Activated CD8-positive, alpha-beta T cell treated with anti-CD3 and anti-CD28 coated beads, Interleukin-2, amount 10 ng/mL, durations not matched to agents 7 days and 5 days (primary cell): ENCODE results near the gene ITGB5. TPM values are rescaled to one million over a fixed set of nuclear protein-coding genes. Genes with fewer than 3 reads are reported as not detected.

Experiments
- ATAC-seq: fragments of 150-1000 bp; cut with Tn5 transposase; one replicate; pipeline ENCODE4 v1.10.0; 2021; ENCODE audit warnings: moderate library complexity
- CTCF ChIA-PET: fragments of 350-600 bp; sonication (Branson Sonifier 250); formaldehyde crosslinking; loops from one replicate; lab custom pipeline; 2021; ENCODE audit warnings: antibody characterized with exemption; lab: Charles Lee
- POLR2A ChIA-PET: fragments of 350-600 bp; sonication (Branson Sonifier 250); formaldehyde crosslinking; loops from one replicate; lab custom pipeline; 2021; ENCODE audit warnings: antibody characterized with exemption; lab: Charles Lee
- DNase-seq: peaks from one replicate; pipeline ENCODE4 v3.0.0-alpha.2; 2020
- H3K27ac Mint-ChIP-seq: one replicate; pipeline ENCODE4 v1.8.0; 2021; ENCODE audit warnings: mild to moderate bottlenecking, mixed read lengths
- H3K27me3 Mint-ChIP-seq: one replicate; pipeline ENCODE4 v1.8.0; 2021; ENCODE audit warnings: low read depth, mixed read lengths
- H3K36me3 Mint-ChIP-seq: one replicate; pipeline ENCODE4 v1.8.0; 2021; ENCODE audit warnings: low read depth, mixed read lengths
- H3K4me1 Mint-ChIP-seq: one replicate; pipeline ENCODE4 v1.8.0; 2021; ENCODE audit warnings: low read depth, mixed read lengths
- H3K4me3 Mint-ChIP-seq: one replicate; pipeline ENCODE4 v1.8.0; 2021; ENCODE audit warnings: mild to moderate bottlenecking, mixed read lengths
- H3K9me3 Mint-ChIP-seq: one replicate; pipeline ENCODE4 v1.8.0; 2022; ENCODE audit warnings: mixed read lengths; ENCODE audit not compliant: insufficient read depth
- total RNA-seq, 2 experiments: library from RNA; stranded (reverse); gene quantifications; one replicate each; pipeline ENCODE4 v1.2.3, GENCODE V29; 2021

The ITGB5 gene
- total RNA-seq, 2 experiments from 2014 or later, result not detected

DNA sequence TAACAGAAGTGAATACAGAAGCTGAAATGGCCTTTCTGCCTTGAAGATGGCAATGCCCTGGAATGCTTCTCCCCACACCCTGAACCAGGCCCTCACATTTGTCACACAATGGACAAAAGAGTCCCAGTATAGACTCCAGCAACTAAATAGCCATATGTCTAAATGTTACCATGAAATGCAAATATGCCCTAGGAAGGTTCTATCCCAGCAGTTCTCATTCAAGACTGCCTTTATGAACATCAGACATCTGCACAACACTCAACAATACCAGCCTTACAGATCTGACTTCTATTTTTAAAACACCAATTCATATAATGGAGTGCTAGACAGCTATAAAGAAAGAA is 7.9 kb downstream of the ITGB5 start:
- no peaks in the 10 kb centered on the region for H3K9me3 Mint-ChIP-seq
- no peak overlapping the region for H3K27ac Mint-ChIP-seq
- peaks cover 44% of the 10 kb centered on the region for H3K27me3 Mint-ChIP-seq
- ATAC-seq, result no peak
- no peak for DNase-seq
- H3K36me3 Mint-ChIP-seq, result no peaks in the 10 kb centered on the region
- ChIA-PET POLR2A (no interaction called here), CTCF (interaction anchor here (1.3 to 2.6 kb wide), 2 partner anchors 22 to 118 kb away, joined by 6 to 7 read pairs; no protein-coding TSS in a partner anchor)
- H3K4me1 Mint-ChIP-seq, result peaks cover 12% of the 10 kb centered on the region
- H3K4me3 Mint-ChIP-seq, result no peak overlapping the region

DNA sequence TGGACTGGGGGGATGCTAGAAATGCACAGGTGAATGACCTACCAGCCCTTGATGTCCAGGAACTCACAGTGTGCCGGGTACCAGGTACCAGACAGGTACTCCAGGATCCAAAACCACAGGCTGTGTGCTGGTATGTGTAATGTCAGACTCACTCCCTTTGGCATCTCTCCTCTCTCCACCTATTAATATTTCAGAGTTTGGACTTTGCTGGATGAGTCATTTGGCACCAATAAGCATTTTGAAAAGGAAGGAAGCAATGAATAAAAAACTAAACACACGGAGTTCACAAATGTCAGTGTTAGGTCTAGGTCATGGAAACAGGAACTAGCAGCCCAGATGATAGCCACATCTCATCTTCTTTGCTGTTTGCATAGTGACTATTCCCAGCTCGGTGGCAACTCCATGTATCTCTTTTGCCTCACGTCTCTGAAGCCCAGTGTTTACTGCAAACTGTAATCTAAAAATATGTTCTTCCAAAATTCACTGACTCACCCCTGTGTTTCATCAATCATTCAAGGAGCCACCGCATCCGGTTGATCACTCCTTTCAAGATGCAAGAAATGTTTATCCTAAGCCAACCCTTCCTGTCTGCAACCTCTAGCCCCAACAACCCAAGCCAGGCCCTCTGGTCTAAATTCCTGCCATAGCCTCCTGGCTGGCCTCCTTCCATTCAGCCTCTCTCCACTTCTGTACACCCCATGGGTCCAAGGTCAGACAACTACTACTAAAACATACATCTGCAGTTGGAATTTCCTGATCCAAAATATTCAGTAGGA is 8.4 kb downstream of the ITGB5 start:
- Mint-ChIP-seq H3K4me1 (peaks cover 12% of the 10 kb centered on the region), H3K36me3 (no peaks in the 10 kb centered on the region), H3K27ac (no peak overlapping the region), H3K9me3 (no peaks in the 10 kb centered on the region), H3K27me3 (peaks cover 39% of the 10 kb centered on the region), H3K4me3 (no peak overlapping the region)
- ATAC-seq (peak; percentile 44), DNase-seq (peak; percentile 56)
- CTCF ChIA-PET, result interaction anchor here (1.3 to 2.6 kb wide), 2 partner anchors 23 to 118 kb away, joined by 6 to 7 read pairs; no protein-coding TSS in a partner anchor
- POLR2A ChIA-PET, result no interaction called here

DNA sequence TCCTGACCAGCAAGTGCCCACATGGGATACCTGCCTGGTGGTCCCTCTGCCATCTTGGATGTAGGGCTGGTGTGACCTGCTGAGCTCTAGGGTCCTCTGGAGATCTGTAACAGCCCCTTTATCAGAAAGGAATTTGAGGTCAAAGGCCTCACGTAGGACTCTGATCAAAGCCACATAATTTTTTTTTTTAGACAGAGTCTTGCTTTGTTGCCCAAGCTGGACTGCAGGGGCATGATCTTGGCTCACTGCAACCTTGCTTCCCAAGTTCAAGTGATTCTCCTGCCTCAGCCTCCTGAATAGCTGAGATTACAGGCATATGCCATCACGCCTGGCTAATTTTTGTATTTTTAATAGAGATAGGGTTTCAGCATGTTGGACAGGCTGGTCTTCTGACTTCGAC is 9.5 kb downstream of the ITGB5 start:
- ChIA-PET CTCF (interaction anchor here (0.7 kb wide), 1 partner anchor 117 kb away, joined by 4 read pairs; no protein-coding TSS in a partner anchor), POLR2A (no interaction called here)
- ATAC-seq, result no peak
- Mint-ChIP-seq H3K4me1 (peaks cover 12% of the 10 kb centered on the region), H3K27ac (no peak overlapping the region), H3K9me3 (no peaks in the 10 kb centered on the region), H3K4me3 (no peak overlapping the region), H3K27me3 (peaks cover 35% of the 10 kb centered on the region), H3K36me3 (no peaks in the 10 kb centered on the region)
- DNase-seq, result no peak

GRCh38 chr3:124876401-124876878 is 10.7 kb downstream of the ITGB5 start:
- ATAC-seq, result no peak
- peaks cover 12% of the 10 kb centered on the region for H3K4me1 Mint-ChIP-seq
- POLR2A ChIA-PET, result no interaction called here

DNA sequence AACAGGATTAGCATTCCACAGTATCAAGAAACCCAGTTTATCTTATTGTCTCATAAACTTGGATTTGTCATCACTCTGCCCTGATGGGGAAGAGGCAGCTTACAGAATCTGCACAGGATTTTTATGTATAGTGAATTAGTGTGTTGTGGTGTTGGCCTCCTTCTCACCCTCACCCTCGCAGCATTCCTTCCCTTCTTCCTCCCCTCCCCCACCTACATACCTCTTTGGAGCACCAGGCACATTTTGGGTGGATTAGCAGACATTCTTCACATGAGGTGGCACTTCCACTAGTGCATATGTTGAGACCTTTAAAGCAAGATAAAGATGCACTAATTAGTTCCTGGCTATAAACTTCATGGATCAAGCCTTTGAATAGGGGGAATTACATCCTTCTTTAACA is 13.9 kb downstream of the ITGB5 start:
- Mint-ChIP-seq H3K4me3 (no peak overlapping the region), H3K27me3 (peaks cover 27% of the 10 kb centered on the region), H3K9me3 (no peaks in the 10 kb centered on the region), H3K27ac (no peak overlapping the region), H3K4me1 (no peaks in the 10 kb centered on the region), H3K36me3 (no peaks in the 10 kb centered on the region)
- DNase-seq (no peak), ATAC-seq (no peak)
- POLR2A ChIA-PET, result no interaction called here
- CTCF ChIA-PET, result no interaction called here

More at GRCh38 chr3:124876401-124876878, 10.7 kb downstream of the ITGB5 start:
- Mint-ChIP-seq H3K27ac (no peak overlapping the region), H3K9me3 (no peaks in the 10 kb centered on the region), H3K4me3 (no peak overlapping the region), H3K36me3 (no peaks in the 10 kb centered on the region), H3K27me3 (peaks cover 28% of the 10 kb centered on the region)
- no peak for DNase-seq
- CTCF ChIA-PET, result interaction anchor here (0.9 to 1.3 kb wide), 2 partner anchors 25 to 116 kb away, joined by 3 to 5 read pairs; no protein-coding TSS in a partner anchor

GRCh38 chr3:124867511-124867910 is 19.7 kb downstream of the ITGB5 start:
- no peaks in the 10 kb centered on the region for H3K9me3 Mint-ChIP-seq
- ChIA-PET POLR2A (no interaction called here), CTCF (no interaction called here)
- peaks cover 17% of the 10 kb centered on the region for H3K27me3 Mint-ChIP-seq
- DNase-seq (no peak), ATAC-seq (no peak)
- H3K36me3 Mint-ChIP-seq, result no peaks in the 10 kb centered on the region
- H3K4me3 Mint-ChIP-seq, result no peak overlapping the region
- no peaks in the 10 kb centered on the region for H3K4me1 Mint-ChIP-seq
- no peak overlapping the region for H3K27ac Mint-ChIP-seq

GRCh38 chr3:124862006-124862405 is 25.2 kb downstream of the ITGB5 start:
- Mint-ChIP-seq H3K27me3 (peaks cover 12% of the 10 kb centered on the region), H3K27ac (no peak overlapping the region), H3K36me3 (no peaks in the 10 kb centered on the region), H3K4me1 (no peaks in the 10 kb centered on the region), H3K4me3 (no peak overlapping the region), H3K9me3 (no peaks in the 10 kb centered on the region)
- ATAC-seq (no peak), DNase-seq (no peak)
- CTCF ChIA-PET, result interaction anchor here (1.3 kb wide), 1 partner anchor 17 kb away, joined by 3 read pairs; no protein-coding TSS in a partner anchor
- POLR2A ChIA-PET, result no interaction called here

DNA sequence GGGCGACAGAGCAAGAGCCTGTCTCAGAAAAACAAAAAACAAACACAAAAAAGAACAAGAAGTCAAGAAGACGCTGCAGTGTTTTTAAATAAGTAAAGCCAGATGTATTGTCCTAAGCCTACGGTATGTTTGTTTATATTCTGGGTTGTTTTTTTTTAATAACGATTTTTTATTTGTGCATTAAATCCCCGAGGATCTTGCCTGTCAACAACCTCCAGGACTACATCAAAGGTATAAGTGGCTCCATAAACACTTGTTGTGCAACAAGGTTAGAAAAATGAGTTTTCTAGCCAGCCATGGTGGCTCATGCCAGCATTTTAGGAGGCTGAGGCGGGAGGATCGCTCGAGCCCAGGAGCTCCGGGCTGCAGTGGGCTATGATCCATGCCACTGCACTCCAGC is 26.1 kb downstream of the ITGB5 start:
- ChIA-PET CTCF (no interaction called here), POLR2A (no interaction called here)
- H3K9me3 Mint-ChIP-seq, result no peaks in the 10 kb centered on the region
- H3K4me3 Mint-ChIP-seq, result no peak overlapping the region
- DNase-seq (no peak), ATAC-seq (no peak)
- no peaks in the 10 kb centered on the region for H3K4me1 Mint-ChIP-seq
- H3K36me3 Mint-ChIP-seq, result no peaks in the 10 kb centered on the region
- H3K27ac Mint-ChIP-seq, result no peak overlapping the region
- H3K27me3 Mint-ChIP-seq, result peaks cover 12% of the 10 kb centered on the region

DNA sequence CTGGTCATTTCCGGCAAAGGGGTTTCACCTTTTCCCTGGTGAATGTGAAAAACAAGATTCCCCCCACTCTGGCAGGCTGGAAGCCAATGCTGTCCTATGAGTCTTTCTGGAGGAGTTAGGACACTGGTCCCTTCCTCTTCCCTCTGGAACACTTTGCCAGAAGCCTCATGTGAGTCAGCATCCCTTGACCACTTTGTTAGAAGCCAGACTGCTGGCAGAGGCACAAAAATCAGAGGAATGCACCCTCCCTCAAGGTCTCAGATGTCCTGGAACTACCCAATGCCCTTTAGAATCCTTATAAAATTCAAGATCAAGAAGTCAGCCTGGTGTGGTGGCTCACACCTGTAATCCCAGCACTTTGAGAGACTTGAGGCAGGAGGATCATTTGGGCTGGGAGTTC is 26.6 kb downstream of the ITGB5 start:
- ATAC-seq (no peak), DNase-seq (no peak)
- Mint-ChIP-seq H3K9me3 (no peaks in the 10 kb centered on the region), H3K4me1 (no peaks in the 10 kb centered on the region), H3K36me3 (no peaks in the 10 kb centered on the region), H3K4me3 (no peak overlapping the region), H3K27me3 (peaks cover 12% of the 10 kb centered on the region), H3K27ac (no peak overlapping the region)
- ChIA-PET CTCF (no interaction called here), POLR2A (no interaction called here)

- H3K4me3 Mint-ChIP-seq, result no peak overlapping the region
- H3K27me3 Mint-ChIP-seq, result peaks cover 16% of the 10 kb centered on the region
- no peak for DNase-seq
- H3K27ac Mint-ChIP-seq, result no peak overlapping the region
- ATAC-seq, result no peak
- H3K9me3 Mint-ChIP-seq, result no peaks in the 10 kb centered on the region
- no peaks in the 10 kb centered on the region for H3K36me3 Mint-ChIP-seq
- CTCF ChIA-PET, result interaction anchor here (1.3 kb wide), 1 partner anchor 42 kb away, joined by 4 read pairs; no protein-coding TSS in a partner anchor
- POLR2A ChIA-PET, result no interaction called here
- H3K4me1 Mint-ChIP-seq, result no peaks in the 10 kb centered on the region
Measured at GRCh38 chr3:124859025-124859424, 28.1 kb downstream of the ITGB5 start.

- POLR2A ChIA-PET, result no interaction called here
- H3K9me3 Mint-ChIP-seq, result no peaks in the 10 kb centered on the region
- no peak overlapping the region for H3K4me3 Mint-ChIP-seq
- ATAC-seq (no peak), DNase-seq (no peak)
- no peaks in the 10 kb centered on the region for H3K4me1 Mint-ChIP-seq
- H3K27me3 Mint-ChIP-seq, result peaks cover 18% of the 10 kb centered on the region
- CTCF ChIA-PET, result no interaction called here
- no peaks in the 10 kb centered on the region for H3K36me3 Mint-ChIP-seq
- no peak overlapping the region for H3K27ac Mint-ChIP-seq
Measured at GRCh38 chr3:124858275-124858674, 28.9 kb downstream of the ITGB5 start.

DNA sequence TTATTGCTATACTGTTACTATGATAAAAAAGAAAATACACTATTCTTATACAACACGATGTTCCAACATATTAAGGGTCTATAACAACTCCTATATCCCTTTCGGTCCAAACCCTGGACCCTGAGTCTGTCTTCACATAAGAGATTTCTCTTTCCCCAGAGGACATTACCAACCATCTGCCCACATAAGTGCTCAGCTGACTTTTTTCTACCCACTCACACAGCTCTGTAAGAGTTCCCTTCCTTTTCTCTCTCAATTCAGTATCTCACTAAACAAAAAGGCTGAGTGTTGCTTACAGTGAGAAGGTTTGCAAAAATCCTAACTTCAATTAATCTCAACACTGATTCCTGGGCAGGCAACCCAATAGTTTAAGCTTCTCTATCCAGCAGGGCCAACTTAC is 30.5 kb downstream of the ITGB5 start:
- Mint-ChIP-seq H3K4me1 (no peaks in the 10 kb centered on the region), H3K27ac (no peak overlapping the region), H3K9me3 (no peaks in the 10 kb centered on the region), H3K27me3 (peaks cover 21% of the 10 kb centered on the region), H3K36me3 (no peaks in the 10 kb centered on the region), H3K4me3 (no peak overlapping the region)
- POLR2A ChIA-PET, result no interaction called here
- ATAC-seq, result no peak
- no peak for DNase-seq
- CTCF ChIA-PET, result interaction anchor here (1.1 kb wide), 1 partner anchor 45 kb away, joined by 3 read pairs; no protein-coding TSS in a partner anchor
